HepG2 (cell line): ENCODE measurements around the gene SIMC1. TPM values are rescaled to one million over a fixed set of nuclear protein-coding genes. Genes with fewer than 3 reads are reported as not detected.

Experiments used
- DBP ChIP-seq: sonication (generic); formaldehyde crosslinking; IDR thresholded peaks from 2 replicates; pipeline ENCODE4 v1.4.0; 2020; ENCODE audit warnings: missing genetic modification reagents; ENCODE audit errors: not compliant biosample characterization
- FOXC1 ChIP-seq: sonication (generic); formaldehyde crosslinking; IDR thresholded peaks from 2 replicates; pipeline ENCODE4 v1.8.0; 2022; ENCODE audit warnings: mild to moderate bottlenecking, missing genetic modification reagents, borderline replicate concordance
- FUBP1 ChIP-seq: sonication (generic); formaldehyde crosslinking; IDR thresholded peaks from 2 replicates; pipeline ENCODE4 v1.5.1; 2020; ENCODE audit warnings: missing genetic modification reagents, mild to moderate bottlenecking, borderline replicate concordance
- GPN1 ChIP-seq: sonication (generic); formaldehyde crosslinking; IDR thresholded peaks from 2 replicates; pipeline ENCODE4 v1.5.1; 2020; ENCODE audit warnings: missing genetic modification reagents, borderline replicate concordance
- MEIS2 ChIP-seq: sonication (generic); formaldehyde crosslinking; IDR thresholded peaks from 2 replicates; pipeline ENCODE4 v1.9.0; 2021; ENCODE audit warnings: mild to moderate bottlenecking, missing genetic modification reagents
- MTF2 ChIP-seq: sonication (generic); formaldehyde crosslinking; IDR thresholded peaks from 2 replicates; pipeline ENCODE4 v1.5.0; 2020; ENCODE audit warnings: missing genetic modification reagents, borderline replicate concordance
- NCOA2 ChIP-seq: sonication (generic); formaldehyde crosslinking; IDR thresholded peaks from 2 replicates; pipeline ENCODE4 v1.8.0; 2022; ENCODE audit warnings: inconsistent platforms
- NFYB ChIP-seq: sonication (generic); formaldehyde crosslinking; IDR thresholded peaks from 2 replicates; pipeline ENCODE4 v1.4.0; 2020; ENCODE audit warnings: missing genetic modification reagents
- NPAS2 ChIP-seq: sonication (generic); formaldehyde crosslinking; IDR thresholded peaks from 2 replicates; pipeline ENCODE4 v1.8.0; 2022; ENCODE audit warnings: mild to moderate bottlenecking, missing genetic modification reagents, borderline replicate concordance
- PCBP2 ChIP-seq: fragments of 200-400 bp; formaldehyde crosslinking; optimal IDR thresholded peaks from 2 replicates; pipeline ENCODE3; 2018; ENCODE audit warnings: low read length, low read depth; ENCODE audit not compliant: poor library complexity, severe bottlenecking
- SATB2 ChIP-seq: sonication (generic); formaldehyde crosslinking; IDR thresholded peaks from 2 replicates; pipeline ENCODE4 v1.5.0; 2020; ENCODE audit warnings: missing genetic modification reagents
- SETDB1 ChIP-seq: sonication (generic); formaldehyde crosslinking; IDR thresholded peaks from 2 replicates; pipeline ENCODE4 v1.5.1; 2020; ENCODE audit warnings: missing genetic modification reagents, mild to moderate bottlenecking, borderline replicate concordance
- SRF ChIP-seq: IDR thresholded peaks from 2 replicates; pipeline ENCODE4 v1.6.1; 2011; ENCODE audit warnings: mild to moderate bottlenecking, low read depth, low read length, moderate library complexity
- SSRP1 ChIP-seq: IDR thresholded peaks from 2 replicates; pipeline ENCODE4 v1.6.1; 2016; ENCODE audit warnings: control low read depth
- STAT5B ChIP-seq: sonication (generic); formaldehyde crosslinking; IDR thresholded peaks from 2 replicates; pipeline ENCODE4 v1.4.0; 2020; ENCODE audit warnings: missing genetic modification reagents
- ZBTB49 ChIP-seq: sonication (generic); formaldehyde crosslinking; IDR thresholded peaks from 2 replicates; pipeline ENCODE4 v1.4.0; 2020; ENCODE audit warnings: missing genetic modification reagents, borderline replicate concordance
- ZEB1 ChIP-seq: IDR thresholded peaks from 2 replicates; pipeline ENCODE4 v1.6.1; 2012; ENCODE audit warnings: mild to moderate bottlenecking, low read depth, inconsistent platforms; ENCODE audit not compliant: insufficient replicate concordance
- ZFP62 ChIP-seq: sonication (generic); formaldehyde crosslinking; IDR thresholded peaks from 2 replicates; pipeline ENCODE4 v1.4.0; 2020; ENCODE audit warnings: missing genetic modification reagents
- ZHX1 ChIP-seq: sonication (generic); formaldehyde crosslinking; IDR thresholded peaks from 2 replicates; pipeline ENCODE4 v1.8.1; 2022; ENCODE audit warnings: low read depth, mild to moderate bottlenecking, missing genetic modification reagents
- ZIK1 ChIP-seq: sonication (generic); formaldehyde crosslinking; IDR thresholded peaks from 2 replicates; pipeline ENCODE4 v1.5.0; 2020; ENCODE audit warnings: mild to moderate bottlenecking, low read depth, missing genetic modification reagents, borderline replicate concordance
- ZNF121 ChIP-seq: sonication (generic); formaldehyde crosslinking; IDR thresholded peaks from 2 replicates; pipeline ENCODE4 v1.5.0; 2020; ENCODE audit warnings: mild to moderate bottlenecking, missing genetic modification reagents
- ZNF564 ChIP-seq: sonication (generic); formaldehyde crosslinking; IDR thresholded peaks from 2 replicates; pipeline ENCODE4 v1.8.1; 2023; ENCODE audit warnings: mild to moderate bottlenecking, missing genetic modification reagents
- polyA plus RNA-seq, 8 experiments: library from polyadenylated mRNA; depleted of rRNA in 3 of 8; stranded (reverse) in 7 of 8; unstranded in 1 of 8; fragments of >200 nt; fragmentation: Illumina TruSeq in 4 of 8; extraction: Trizol in 4 of 8; gene quantifications; 2 replicates each; pipeline versions ENCODE4 v1.2.1 to v1.2.3, GENCODE V29; 2011 to 2016; ENCODE audit warnings: low read depth in 4 of 8, missing spikeins in 1 of 8, mixed read lengths in 1 of 8; ENCODE audit not compliant: insufficient read depth in 1 of 8
- total RNA-seq, 5 experiments: library from RNA; depleted of rRNA; stranded (reverse); fragments of >200 nt; fragmentation: Illumina TruSeq; extraction: Trizol; gene quantifications; 2 replicates each; pipeline ENCODE4 v1.2.3, GENCODE V29; 2016; ENCODE audit warnings: low read depth in 1 of 5

The SIMC1 gene
- total and polyA plus RNA-seq, 2 of the 13 experiments (the other 11 are each of a cell fraction or from before 2014, with no cell fraction given) = 5.4 to 6.8 TPM

GRCh38 chr5:176388444-176389134 is 150.4 kb downstream of the SIMC1 start, which contains the start of the genes HIGD2A and NOP16 (continued):
- TF ChIP-seq ZHX1 (CRISPR knock-in tag) = 0 out of 2 replicates have a peak, but pooled peaks have one; percentile 83
- 0 out of 2 replicates have a peak, but pooled peaks have one; percentile 59 for TF ChIP-seq SATB2 (CRISPR knock-in tag)
- peak; percentile 87; the same call in 1 of the 2 replicates for TF ChIP-seq SSRP1 (CRISPR knock-in tag)
- no peak for TF ChIP-seq DBP
- no peak for TF ChIP-seq GPN1 (CRISPR knock-in tag)
- TF ChIP-seq ZBTB49 (CRISPR knock-in tag) = peak; percentile 49; the same call in 1 of the 2 replicates
- TF ChIP-seq PCBP2 = peak; percentile 15
- TF ChIP-seq SRF = peak; percentile 40; the same call in 1 of the 2 replicates
- no peak; the same call in 1 of the 2 replicates for TF ChIP-seq MEIS2 (CRISPR knock-in tag)
- peak; percentile 79; the same call in 1 of the 2 replicates for TF ChIP-seq FOXC1 (CRISPR knock-in tag)
- TF ChIP-seq FUBP1 (CRISPR knock-in tag) = no peak
- no peak for TF ChIP-seq ZNF121 (CRISPR knock-in tag)
- TF ChIP-seq ZNF564 = no peak
- no peak for TF ChIP-seq SETDB1 (CRISPR knock-in tag)
- no peak for TF ChIP-seq NFYB
- TF ChIP-seq ZEB1 = peak; percentile 19
- peak; percentile 72; the same call in 1 of the 2 replicates for TF ChIP-seq MTF2
- no peak for TF ChIP-seq NCOA2
- TF ChIP-seq STAT5B = 0 out of 2 replicates have a peak, but pooled peaks have one; percentile 73
- peak; percentile 90; the same call in 1 of the 2 replicates for TF ChIP-seq ZIK1 (CRISPR knock-in tag)
- no peak for TF ChIP-seq NPAS2 (CRISPR knock-in tag)
- no peak for TF ChIP-seq ZFP62
